Measurements from ENCODE around the gene STUB1. TPM values are rescaled to one million over a fixed set of nuclear protein-coding genes. Genes with fewer than 3 reads are reported as not detected.

STUB1 gene
- total and polyA plus RNA-seq, 8 donors: 40.1 to 130 (median 56.2) TPM

GRCh38 chr16:716200-716568 is 36.0 kb downstream of the STUB1 start:
- WGBS, 2 donors: 12 to 15% methylated on average over 12 of the region's 12 CpGs
- Histone ChIP-seq H3K36me3 (no peaks in the 10 kb centered on the region), H3K4me3 (peak overlapping the region in 3 of 4 donors; percentile 56 to 89 (median 67)), H3K27me3 (peaks cover 0 to 4% (median 0%) of the 10 kb centered on the region in 4 donors), H3K27ac (peak overlapping the region; percentile 44 to 68 (median 52)), H3K4me1 (peaks cover 6 to 23% (median 18%) of the 10 kb centered on the region in 3 donors), H3K9me3 (no peaks in the 10 kb centered on the region)
- TF ChIP-seq CTCF (IDR thresholded peaks at IDR 0.05): no peak
- DNase-seq (peak in 4 of 6 donors; percentile 68 to 83 (median 74)), FAIRE-seq (no peak), ATAC-seq (peak in 2 of 4 donors; percentile 26 to 34)
- intact Hi-C loops (cut with DNase I): loop anchor here in 1 of 3 donors (10.0 kb wide), 1 partner anchor 339 kb away; no protein-coding TSS in a partner anchor

GRCh38 chr16:716768-717325 is 36.6 kb downstream of the STUB1 start:
- DNase-seq (no peak), FAIRE-seq (no peak), ATAC-seq (no peak)
- no peak for TF ChIP-seq CTCF (IDR thresholded peaks at IDR 0.05)
- Histone ChIP-seq H3K27ac (peak overlapping the region; percentile 5 to 68 (median 44)), H3K4me3 (peak overlapping the region in 1 of 4 donors; percentile 89), H3K9me3 (no peaks in the 10 kb centered on the region), H3K27me3 (no peaks in the 10 kb centered on the region), H3K36me3 (no peaks in the 10 kb centered on the region), H3K4me1 (peaks cover 6 to 28% (median 21%) of the 10 kb centered on the region in 3 donors)
- 86 to 87% methylated on average over 29 of the region's 29 CpGs for WGBS, 2 donors
- intact Hi-C loops (cut with DNase I): loop anchor here in 1 of 3 donors (10.0 kb wide), 1 partner anchor 338 kb away; no protein-coding TSS in a partner anchor

- 77 to 83% methylated on average over 31 to 32 of the region's 32 CpGs for WGBS, 2 donors
- intact Hi-C loops (cut with DNase I): loop anchor here in 1 of 3 donors (10.0 kb wide), 1 partner anchor 337 kb away; no protein-coding TSS in a partner anchor
- no peak for TF ChIP-seq CTCF (IDR thresholded peaks at IDR 0.05)
- no peak for ATAC-seq
- Histone ChIP-seq H3K36me3 (no peaks in the 10 kb centered on the region), H3K4me3 (no peak overlapping the region), H3K4me1 (peaks cover 6 to 28% (median 21%) of the 10 kb centered on the region in 3 donors), H3K27me3 (no peaks in the 10 kb centered on the region), H3K9me3 (no peaks in the 10 kb centered on the region), H3K27ac (no peak overlapping the region)
- no peak for DNase-seq
- no peak for FAIRE-seq
Measured at GRCh38 chr16:717450-718245, 37.4 kb downstream of the STUB1 start.

- peaks cover 6 to 28% (median 21%) of the 10 kb centered on the region in 3 donors for H3K4me1 ChIP-seq
- FAIRE-seq: no peak
- no peaks in the 10 kb centered on the region for H3K9me3 ChIP-seq
- no peak overlapping the region for H3K4me3 ChIP-seq
- 93 to 94% methylated on average over 9 of the region's 9 CpGs for WGBS, 2 donors
- H3K27me3 ChIP-seq: no peaks in the 10 kb centered on the region
- H3K27ac ChIP-seq: no peak overlapping the region
- no peaks in the 10 kb centered on the region for H3K36me3 ChIP-seq
- no peak for TF ChIP-seq CTCF (IDR thresholded peaks at IDR 0.05)
- ATAC-seq: no peak
- no peak for DNase-seq
- intact Hi-C loops (cut with DNase I): loop anchor here in 1 of 3 donors (10.0 kb wide), 1 partner anchor 336 kb away; no protein-coding TSS in a partner anchor
Measured at GRCh38 chr16:718389-718788, 38.2 kb downstream of the STUB1 start.
